Trophoblast cell (in vitro differentiated cells and primary cell): ENCODE results near the gene DYRK2.

Experiments
- DNase-seq, 2 donors: peaks; one replicate each; pipeline ENCODE4 v3.0.0-alpha.2; 2016
- H2AFZ ChIP-seq: 2 replicates; pipeline ENCODE4 v1.6.1; 2013; ENCODE audit warnings: low read length, moderate library complexity, mild to moderate bottlenecking; ENCODE audit not compliant: insufficient read depth, poor library complexity
- H2AK5ac ChIP-seq: 2 replicates; pipeline ENCODE4 v1.6.1; 2013; ENCODE audit warnings: mild to moderate bottlenecking, low read length
- H2BK120ac ChIP-seq: 2 replicates; pipeline ENCODE4 v1.6.1; 2013; ENCODE audit warnings: low read length, mild to moderate bottlenecking, moderate library complexity; ENCODE audit not compliant: insufficient read depth, poor library complexity
- H2BK12ac ChIP-seq: 2 replicates; pipeline ENCODE4 v1.6.1; 2013; ENCODE audit warnings: mild to moderate bottlenecking, low read length, moderate library complexity
- H2BK5ac ChIP-seq: 2 replicates; pipeline ENCODE4 v1.6.1; 2013; ENCODE audit warnings: low read length, low read depth, moderate library complexity, mild to moderate bottlenecking; ENCODE audit not compliant: poor library complexity
- H3K14ac ChIP-seq: 2 replicates; pipeline ENCODE4 v1.6.1; 2013; ENCODE audit warnings: mild to moderate bottlenecking, low read length
- H3K18ac ChIP-seq: 2 replicates; pipeline ENCODE4 v1.6.1; 2013; ENCODE audit warnings: mild to moderate bottlenecking, low read length
- H3K23ac ChIP-seq: 2 replicates; pipeline ENCODE4 v1.6.1; 2013; ENCODE audit warnings: low read length
- H3K27ac ChIP-seq: 2 replicates; pipeline ENCODE4 v1.5.1; 2013; ENCODE audit warnings: low read depth, mild to moderate bottlenecking, inconsistent platforms, low read length, moderate library complexity
- H3K27me3 ChIP-seq: 2 replicates; pipeline ENCODE4 v1.6.1; 2013; ENCODE audit warnings: inconsistent platforms, mild to moderate bottlenecking, low read length, moderate library complexity; ENCODE audit not compliant: insufficient read depth
- H3K36me3 ChIP-seq, 2 experiments: 1 replicate in 1 of 2; 2 replicates in 1 of 2; pipeline ENCODE4 v1.6.1; 2013; ENCODE audit warnings: low read length in 2 of 2, mild to moderate bottlenecking in 2 of 2, moderate library complexity in 1 of 2; ENCODE audit not compliant: insufficient read depth in 2 of 2, control insufficient read depth in 1 of 2
- H3K4ac ChIP-seq: 2 replicates; pipeline ENCODE4 v1.6.1; 2013; ENCODE audit warnings: low read depth, mild to moderate bottlenecking, low read length, moderate library complexity
- H3K4me1 ChIP-seq, 2 experiments: 1 replicate in 1 of 2; 2 replicates in 1 of 2; pipeline ENCODE4 v1.6.1; 2013; ENCODE audit warnings: low read length in 2 of 2, mild to moderate bottlenecking in 2 of 2, moderate library complexity in 1 of 2; ENCODE audit not compliant: insufficient read depth in 2 of 2, control insufficient read depth in 1 of 2
- H3K4me2 ChIP-seq: 2 replicates; pipeline ENCODE4 v1.6.1; 2013; ENCODE audit warnings: inconsistent platforms, mild to moderate bottlenecking, low read length, moderate library complexity
- H3K4me3 ChIP-seq: 2 replicates; pipeline ENCODE4 v1.5.1; 2013; ENCODE audit warnings: mild to moderate bottlenecking, low read depth, low read length, inconsistent platforms
- H3K79me1 ChIP-seq: one replicate; pipeline ENCODE4 v1.6.1; 2013; ENCODE audit warnings: low read length
- H3K79me2 ChIP-seq: 2 replicates; pipeline ENCODE4 v1.6.1; 2013; ENCODE audit warnings: low read length, mild to moderate bottlenecking; ENCODE audit not compliant: control insufficient read depth, insufficient read depth, poor library complexity
- H3K9ac ChIP-seq: 2 replicates; pipeline ENCODE4 v1.6.1; 2013; ENCODE audit warnings: mild to moderate bottlenecking, low read length
- H3K9me3 ChIP-seq: 2 replicates; pipeline ENCODE4 v1.6.1; 2013; ENCODE audit warnings: low read depth, mild to moderate bottlenecking, control low read depth, inconsistent platforms, low read length; ENCODE audit not compliant: insufficient read depth
- H4K12ac ChIP-seq: 2 replicates; pipeline ENCODE4 v1.6.1; 2013; ENCODE audit warnings: low read depth, mild to moderate bottlenecking, low read length, moderate library complexity
- H4K8ac ChIP-seq: 2 replicates; pipeline ENCODE4 v1.6.1; 2013; ENCODE audit warnings: low read depth, mild to moderate bottlenecking, low read length, moderate library complexity
- H4K91ac ChIP-seq: one replicate; pipeline ENCODE4 v1.6.1; 2013; ENCODE audit warnings: low read depth, mild to moderate bottlenecking, low read length, moderate library complexity
- WGBS: extraction: QIAGEN DNeasy Blood & Tissue Kit; methylation state at CpG from one replicate; pipeline ENCODE4 v1.1.7; 2013; ENCODE audit warnings: missing lambda C conversion rate; ENCODE audit not compliant: insufficient read length, insufficient coverage; ENCODE audit errors: extremely low coverage; 5-methylcytosine and 5-hydroxymethylcytosine counted together

The DYRK2 gene

GRCh38 chr12:67640863-67641262 lies 7.7 kb upstream of the DYRK2 start:
- Histone ChIP-seq H3K23ac (no peak overlapping the region), H3K9me3 (no peaks in the 10 kb centered on the region), H3K9ac (no peak overlapping the region), H2AK5ac (no peak overlapping the region), H4K91ac (no peak overlapping the region), H3K4ac (no peak overlapping the region), H3K27me3 (no peaks in the 10 kb centered on the region), H3K14ac (no peak overlapping the region), H2BK12ac (no peak overlapping the region), H2BK5ac (no peak overlapping the region), H2BK120ac (no peak overlapping the region), H3K79me2 (no peaks in the 10 kb centered on the region), H3K18ac (no peak overlapping the region), H3K79me1 (no peaks in the 10 kb centered on the region), H2AFZ (no peak overlapping the region), H3K36me3 (no peaks in the 10 kb centered on the region), H4K8ac (no peak overlapping the region), H3K4me2 (no peak overlapping the region), H4K12ac (no peak overlapping the region), H3K4me1 (peaks cover 0 to 2% of the 10 kb centered on the region in 2 experiments), H3K4me3 (no peak overlapping the region), H3K27ac (no peak overlapping the region)
- no CpG with 5 or more reads among the region's 2 CpGs for WGBS
- no peak for DNase-seq

GRCh38 chr12:67645126-67645525 lies 3.4 kb upstream of the DYRK2 start:
- H4K8ac ChIP-seq: no peak overlapping the region
- no peak overlapping the region for H3K4ac ChIP-seq
- no peak overlapping the region for H4K91ac ChIP-seq
- H3K23ac ChIP-seq: no peak overlapping the region
- H3K9me3 ChIP-seq: no peaks in the 10 kb centered on the region
- peak in 1 of 2 donors; percentile 25 for DNase-seq
- H2AFZ ChIP-seq: no peak overlapping the region
- no peak overlapping the region for H2AK5ac ChIP-seq
- no peak overlapping the region for H3K9ac ChIP-seq
- no peak overlapping the region for H3K4me2 ChIP-seq
- no peak overlapping the region for H3K18ac ChIP-seq
- no peak overlapping the region for H4K12ac ChIP-seq
- no peak overlapping the region for H2BK12ac ChIP-seq
- no peaks in the 10 kb centered on the region for H3K27me3 ChIP-seq
- peaks cover 16% of the 10 kb centered on the region for H3K79me2 ChIP-seq
- H3K4me1 ChIP-seq: peaks cover 5 to 7% of the 10 kb centered on the region in 2 experiments
- peaks cover 24% of the 10 kb centered on the region for H3K79me1 ChIP-seq
- no peak overlapping the region for H2BK120ac ChIP-seq
- no peak overlapping the region for H2BK5ac ChIP-seq
- no peak overlapping the region for H3K14ac ChIP-seq
- no peaks in the 10 kb centered on the region for H3K36me3 ChIP-seq
- H3K27ac ChIP-seq: no peak overlapping the region
- H3K4me3 ChIP-seq: no peak overlapping the region
- WGBS: no CpG with 5 or more reads among the region's 7 CpGs

GRCh38 chr12:67645601-67646000 lies 2.9 kb upstream of the DYRK2 start:
- Histone ChIP-seq H3K4me2 (no peak overlapping the region), H3K9ac (no peak overlapping the region), H3K4me1 (peaks cover 7 to 9% of the 10 kb centered on the region in 2 experiments), H3K4me3 (no peak overlapping the region), H3K18ac (no peak overlapping the region), H3K36me3 (no peaks in the 10 kb centered on the region), H3K14ac (no peak overlapping the region), H2BK5ac (no peak overlapping the region), H3K23ac (no peak overlapping the region), H3K4ac (no peak overlapping the region), H4K8ac (no peak overlapping the region), H2BK12ac (no peak overlapping the region), H3K27ac (no peak overlapping the region), H4K12ac (no peak overlapping the region), H2BK120ac (no peak overlapping the region), H3K9me3 (no peaks in the 10 kb centered on the region), H2AK5ac (no peak overlapping the region), H2AFZ (no peak overlapping the region), H3K79me2 (peaks cover 19% of the 10 kb centered on the region), H3K79me1 (peaks cover 24% of the 10 kb centered on the region), H4K91ac (no peak overlapping the region), H3K27me3 (no peaks in the 10 kb centered on the region)
- peak; percentile 23 to 57 for DNase-seq

GRCh38 chr12:67646775-67647174 lies 1.8 kb upstream of the DYRK2 start:
- Histone ChIP-seq H3K4ac (no peak overlapping the region), H2BK120ac (no peak overlapping the region), H3K14ac (no peak overlapping the region), H3K4me3 (no peak overlapping the region), H4K91ac (no peak overlapping the region), H3K27ac (no peak overlapping the region), H4K12ac (no peak overlapping the region), H3K4me1 (peaks cover 8 to 12% of the 10 kb centered on the region in 2 experiments), H3K79me1 (peaks cover 24% of the 10 kb centered on the region), H3K36me3 (no peaks in the 10 kb centered on the region), H3K9ac (no peak overlapping the region), H2AFZ (no peak overlapping the region), H3K4me2 (no peak overlapping the region), H2BK12ac (no peak overlapping the region), H3K18ac (no peak overlapping the region), H2AK5ac (no peak overlapping the region), H3K9me3 (no peaks in the 10 kb centered on the region), H3K79me2 (peaks cover 19% of the 10 kb centered on the region), H3K27me3 (no peaks in the 10 kb centered on the region), H4K8ac (no peak overlapping the region), H2BK5ac (no peak overlapping the region), H3K23ac (no peak overlapping the region)
- no CpG with 5 or more reads among the region's 4 CpGs for WGBS
- DNase-seq: peak in 1 of 2 donors; percentile 59
